Measurements from ENCODE around the gene ATRIP.
A peak's percentile ranks its signal among the peaks of the same experiment; 100 is the strongest.

ATRIP gene

DNA sequence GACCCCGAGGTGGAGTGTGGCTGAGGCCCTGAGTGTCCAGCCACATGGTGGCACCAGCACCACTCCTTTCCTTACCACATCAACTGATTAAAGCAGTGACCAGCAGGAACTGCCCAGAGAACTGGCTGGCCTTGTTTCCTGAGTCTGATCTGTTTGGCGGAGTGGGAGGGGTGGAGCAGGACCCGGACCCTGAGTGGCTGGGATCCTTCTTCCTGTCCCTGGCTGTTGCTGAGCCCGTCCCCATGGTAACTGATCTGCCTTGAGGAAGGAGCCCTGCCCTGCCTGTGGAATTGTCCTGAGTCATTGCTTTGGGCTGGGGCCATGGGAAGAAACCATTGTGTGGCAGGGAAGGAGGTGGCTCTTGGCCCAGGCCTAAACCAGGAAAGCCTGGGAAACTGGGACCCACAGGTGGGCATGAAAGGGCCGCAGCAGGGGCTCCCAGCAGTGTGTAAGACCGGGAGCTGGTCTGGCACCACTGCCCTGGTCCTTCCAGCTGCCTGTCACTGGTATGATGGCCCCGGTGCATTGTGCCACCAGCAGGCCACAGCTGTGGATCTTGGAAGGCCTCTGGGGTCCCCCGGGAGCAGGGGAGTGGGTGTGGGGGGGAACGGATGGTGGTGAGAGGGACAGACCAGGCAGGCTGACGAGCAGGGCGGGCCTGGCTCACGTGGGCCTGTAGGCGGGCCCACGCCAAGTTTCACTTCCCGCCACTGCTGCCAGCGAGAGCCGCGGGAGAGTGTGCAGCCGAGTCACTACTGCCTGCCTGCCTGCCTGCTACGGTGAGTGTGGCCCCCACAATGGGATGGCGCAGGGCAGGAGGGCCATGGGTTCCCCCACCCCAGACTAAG, 19.2 kb downstream of the ATRIP start:
- TF ChIP-seq, protein P1, sequence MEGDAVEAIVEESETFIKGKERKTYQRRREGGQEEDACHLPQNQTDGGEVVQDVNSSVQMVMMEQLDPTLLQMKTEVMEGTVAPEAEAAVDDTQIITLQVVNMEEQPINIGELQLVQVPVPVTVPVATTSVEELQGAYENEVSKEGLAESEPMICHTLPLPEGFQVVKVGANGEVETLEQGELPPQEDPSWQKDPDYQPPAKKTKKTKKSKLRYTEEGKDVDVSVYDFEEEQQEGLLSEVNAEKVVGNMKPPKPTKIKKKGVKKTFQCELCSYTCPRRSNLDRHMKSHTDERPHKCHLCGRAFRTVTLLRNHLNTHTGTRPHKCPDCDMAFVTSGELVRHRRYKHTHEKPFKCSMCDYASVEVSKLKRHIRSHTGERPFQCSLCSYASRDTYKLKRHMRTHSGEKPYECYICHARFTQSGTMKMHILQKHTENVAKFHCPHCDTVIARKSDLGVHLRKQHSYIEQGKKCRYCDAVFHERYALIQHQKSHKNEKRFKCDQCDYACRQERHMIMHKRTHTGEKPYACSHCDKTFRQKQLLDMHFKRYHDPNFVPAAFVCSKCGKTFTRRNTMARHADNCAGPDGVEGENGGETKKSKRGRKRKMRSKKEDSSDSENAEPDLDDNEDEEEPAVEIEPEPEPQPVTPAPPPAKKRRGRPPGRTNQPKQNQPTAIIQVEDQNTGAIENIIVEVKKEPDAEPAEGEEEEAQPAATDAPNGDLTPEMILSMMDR (IDR thresholded peaks at IDR 0.05; ENCODE audit: low read depth, low read length, missing control alignments), result peak; percentile 81
- DNase-seq, result peak; percentile 100
- Histone ChIP-seq H3K27ac (peak overlapping the region; percentile 100), H3K4me3 (ENCODE audit: low read depth, low read length) (peak overlapping the region; percentile 59), H3K27me3 (replicated peaks) (no peaks in the 10 kb centered on the region), H3K36me3 (replicated peaks) (peaks cover 32% of the 10 kb centered on the region)
- in situ Hi-C loops (cut with HindIII; ENCODE audit: low pct_ligation_motif_present, low sequenced_read_pairs), result no loop called here

DNA sequence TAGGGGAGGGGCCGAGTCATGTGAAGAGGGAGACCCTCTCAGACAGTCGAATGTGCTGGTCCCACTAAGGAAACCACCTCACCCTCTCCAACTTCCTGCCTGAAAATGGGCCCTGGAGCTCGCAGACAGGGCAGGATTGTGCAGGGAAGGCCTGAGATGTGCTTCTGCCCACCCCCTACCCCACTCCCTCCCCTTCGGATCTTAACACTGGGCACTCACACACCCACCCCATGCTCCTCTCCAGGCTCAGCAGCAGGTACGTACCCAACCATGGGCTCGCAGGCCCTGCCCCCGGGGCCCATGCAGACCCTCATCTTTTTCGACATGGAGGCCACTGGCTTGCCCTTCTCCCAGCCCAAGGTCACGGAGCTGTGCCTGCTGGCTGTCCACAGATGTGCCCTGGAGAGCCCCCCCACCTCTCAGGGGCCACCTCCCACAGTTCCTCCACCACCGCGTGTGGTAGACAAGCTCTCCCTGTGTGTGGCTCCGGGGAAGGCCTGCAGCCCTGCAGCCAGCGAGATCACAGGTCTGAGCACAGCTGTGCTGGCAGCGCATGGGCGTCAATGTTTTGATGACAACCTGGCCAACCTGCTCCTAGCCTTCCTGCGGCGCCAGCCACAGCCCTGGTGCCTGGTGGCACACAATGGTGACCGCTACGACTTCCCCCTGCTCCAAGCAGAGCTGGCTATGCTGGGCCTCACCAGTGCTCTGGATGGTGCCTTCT, 20.0 kb downstream of the ATRIP start:
- H3K27ac ChIP-seq, result peak overlapping the region; percentile 100
- in situ Hi-C loops (cut with HindIII; ENCODE audit: low pct_ligation_motif_present, low sequenced_read_pairs), result no loop called here
- TF ChIP-seq, protein P1 (IDR thresholded peaks at IDR 0.05; ENCODE audit: low read depth, low read length, missing control alignments), result no peak
- peak overlapping the region; percentile 59 for H3K4me3 ChIP-seq (ENCODE audit: low read depth, low read length)
- no peak for DNase-seq
- H3K36me3 ChIP-seq (replicated peaks), result peaks cover 30% of the 10 kb centered on the region
- no peaks in the 10 kb centered on the region for H3K27me3 ChIP-seq (replicated peaks)

DNA sequence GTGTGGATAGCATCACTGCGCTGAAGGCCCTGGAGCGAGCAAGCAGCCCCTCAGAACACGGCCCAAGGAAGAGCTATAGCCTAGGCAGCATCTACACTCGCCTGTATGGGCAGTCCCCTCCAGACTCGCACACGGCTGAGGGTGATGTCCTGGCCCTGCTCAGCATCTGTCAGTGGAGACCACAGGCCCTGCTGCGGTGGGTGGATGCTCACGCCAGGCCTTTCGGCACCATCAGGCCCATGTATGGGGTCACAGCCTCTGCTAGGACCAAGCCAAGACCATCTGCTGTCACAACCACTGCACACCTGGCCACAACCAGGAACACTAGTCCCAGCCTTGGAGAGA, 20.5 kb downstream of the ATRIP start:
- Histone ChIP-seq H3K27ac (peak overlapping the region; percentile 100), H3K36me3 (replicated peaks) (peaks cover 30% of the 10 kb centered on the region), H3K27me3 (replicated peaks) (no peaks in the 10 kb centered on the region), H3K4me3 (ENCODE audit: low read depth, low read length) (peak overlapping the region; percentile 59)
- TF ChIP-seq, protein P1 (IDR thresholded peaks at IDR 0.05; ENCODE audit: low read depth, low read length, missing control alignments), result no peak
- DNase-seq, result no peak
- in situ Hi-C loops (cut with HindIII; ENCODE audit: low pct_ligation_motif_present, low sequenced_read_pairs), result no loop called here

DNA sequence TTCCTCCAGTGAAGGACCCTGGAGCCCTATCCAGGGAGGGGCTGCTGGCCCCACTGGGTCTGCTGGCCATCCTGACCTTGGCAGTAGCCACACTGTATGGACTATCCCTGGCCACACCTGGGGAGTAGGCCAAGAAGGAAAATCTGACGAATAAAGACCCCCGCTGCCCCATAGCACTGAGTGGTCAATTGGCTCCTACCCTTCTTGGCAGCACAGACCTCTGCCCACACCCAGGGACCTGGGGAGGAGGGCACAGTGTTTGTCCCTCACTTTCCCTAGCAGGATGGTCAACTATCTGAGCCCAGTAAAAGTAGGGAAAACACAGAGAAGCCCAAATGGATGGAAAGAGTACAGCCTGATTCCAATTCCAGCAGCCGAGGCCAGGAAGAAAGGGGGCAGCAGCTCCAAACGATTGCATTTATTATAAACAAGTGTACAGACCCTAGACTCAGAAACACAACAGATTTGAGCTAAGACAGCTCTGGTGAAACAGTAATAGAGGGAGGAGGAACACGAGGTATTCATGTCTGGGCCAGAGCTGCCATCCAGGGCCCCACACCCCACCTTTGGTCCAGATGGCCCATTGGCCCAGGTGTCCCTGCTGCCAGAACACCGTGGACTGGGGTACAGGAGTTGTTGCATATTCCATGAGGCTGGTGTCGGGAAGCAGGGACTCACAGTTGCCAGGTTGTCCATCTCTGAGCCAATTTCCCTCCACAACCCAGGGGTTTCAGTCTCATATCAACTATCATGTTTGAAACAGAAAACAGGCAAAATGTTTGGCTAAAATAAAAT, 21.1 kb downstream of the ATRIP start:
- in situ Hi-C loops (cut with HindIII; ENCODE audit: low pct_ligation_motif_present, low sequenced_read_pairs), result no loop called here
- H3K36me3 ChIP-seq (replicated peaks), result peaks cover 30% of the 10 kb centered on the region
- no peak overlapping the region for H3K27ac ChIP-seq
- H3K27me3 ChIP-seq (replicated peaks), result no peaks in the 10 kb centered on the region
- TF ChIP-seq, protein P1 (IDR thresholded peaks at IDR 0.05; ENCODE audit: low read depth, low read length, missing control alignments), result no peak
- no peak for DNase-seq
- no peak overlapping the region for H3K4me3 ChIP-seq (ENCODE audit: low read depth, low read length)

DNA sequence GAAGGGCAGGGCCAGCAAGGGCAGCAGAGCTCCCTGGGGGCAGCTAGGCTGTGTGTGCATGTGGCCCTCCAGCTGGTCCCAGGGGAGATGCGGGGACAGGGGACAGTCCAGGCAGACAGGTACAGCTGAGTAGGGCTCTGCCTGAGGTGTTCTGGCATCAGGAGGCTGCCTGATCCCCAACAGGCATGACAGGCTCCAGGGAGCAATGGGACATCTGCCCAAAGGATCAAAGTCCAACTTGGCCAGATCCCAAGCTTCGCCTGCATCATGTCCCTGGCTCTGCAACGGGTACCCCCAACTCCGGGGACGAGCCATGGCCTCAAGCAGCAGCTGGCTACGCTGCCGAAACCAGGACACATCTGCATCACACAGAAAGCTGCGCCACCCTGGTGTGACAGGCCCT, 21.8 kb downstream of the ATRIP start:
- Histone ChIP-seq H3K4me3 (ENCODE audit: low read depth, low read length) (no peak overlapping the region), H3K36me3 (replicated peaks) (peaks cover 30% of the 10 kb centered on the region), H3K27ac (no peak overlapping the region), H3K27me3 (replicated peaks) (no peaks in the 10 kb centered on the region)
- TF ChIP-seq, protein P1 (IDR thresholded peaks at IDR 0.05; ENCODE audit: low read depth, low read length, missing control alignments), result no peak
- in situ Hi-C loops (cut with HindIII; ENCODE audit: low pct_ligation_motif_present, low sequenced_read_pairs), result no loop called here
- DNase-seq, result no peak
